H9 (cell line): ENCODE measurements around the gene RIT2. TPM values are rescaled to one million over a fixed set of nuclear protein-coding genes. Genes with fewer than 3 reads are reported as not detected.

ENCODE experiments used
- DNase-seq: peaks from one replicate; pipeline ENCODE4 v3.0.0-alpha.2; 2017
- H2AFZ ChIP-seq: one replicate; pipeline ENCODE4 v1.6.1; 2013; ENCODE audit warnings: mild to moderate bottlenecking, low read length, control low read depth, moderate library complexity
- H2AK5ac ChIP-seq: 2 replicates; pipeline ENCODE4 v1.6.1; 2013; ENCODE audit warnings: low read length, control low read depth, mixed read lengths; ENCODE audit not compliant: insufficient read length
- H2BK120ac ChIP-seq: one replicate; pipeline ENCODE4 v1.6.1; 2013; ENCODE audit warnings: low read depth, mild to moderate bottlenecking, low read length, control low read depth, inconsistent platforms; ENCODE audit not compliant: poor library complexity, severe bottlenecking
- H2BK12ac ChIP-seq: 2 replicates; pipeline ENCODE4 v1.6.1; 2013; ENCODE audit warnings: low read length, control low read depth, mixed read lengths, low read depth; ENCODE audit not compliant: insufficient read length
- H2BK15ac ChIP-seq: 2 replicates; pipeline ENCODE4 v1.6.1; 2013; ENCODE audit warnings: low read depth, low read length, control low read depth
- H2BK20ac ChIP-seq: one replicate; pipeline ENCODE4 v1.6.1; 2013; ENCODE audit warnings: low read depth, mild to moderate bottlenecking, low read length, control low read depth, inconsistent platforms; ENCODE audit not compliant: poor library complexity, severe bottlenecking
- H2BK5ac ChIP-seq: 2 replicates; pipeline ENCODE4 v1.6.1; 2013; ENCODE audit warnings: low read length, control low read depth, mixed read lengths; ENCODE audit not compliant: insufficient read length
- H3K14ac ChIP-seq: 2 replicates; pipeline ENCODE4 v1.6.1; 2013; ENCODE audit warnings: low read length, control low read depth; ENCODE audit not compliant: insufficient read depth
- H3K18ac ChIP-seq: 2 replicates; pipeline ENCODE4 v1.6.1; 2013; ENCODE audit warnings: low read depth, mild to moderate bottlenecking, mixed read lengths, low read length, control low read depth; ENCODE audit not compliant: insufficient read length
- H3K23ac ChIP-seq: 2 replicates; pipeline ENCODE4 v1.6.1; 2013; ENCODE audit warnings: low read length, control low read depth, mixed read lengths, low read depth; ENCODE audit not compliant: insufficient read length
- H3K23me2 ChIP-seq: 2 replicates; pipeline ENCODE4 v1.6.1; 2013; ENCODE audit warnings: low read depth, mild to moderate bottlenecking, mixed read lengths, low read length, control low read depth; ENCODE audit not compliant: insufficient read length, poor library complexity, severe bottlenecking
- H3K27ac ChIP-seq: 2 replicates; pipeline ENCODE4 v1.5.1; 2013; ENCODE audit warnings: low read length, control low read depth, mixed read lengths, low read depth; ENCODE audit not compliant: insufficient read length
- H3K27me3 ChIP-seq: 2 replicates; pipeline ENCODE4 v1.6.1; 2013; ENCODE audit warnings: low read length, control low read depth, inconsistent platforms; ENCODE audit not compliant: insufficient read depth
- H3K4ac ChIP-seq: 2 replicates; pipeline ENCODE4 v1.6.1; 2013; ENCODE audit warnings: low read depth, mild to moderate bottlenecking, control low read depth, inconsistent platforms, low read length, moderate library complexity
- H3K4me1 ChIP-seq: 2 replicates; pipeline ENCODE4 v1.6.1; 2013; ENCODE audit warnings: low read length, control low read depth, inconsistent platforms; ENCODE audit not compliant: insufficient read depth
- H3K4me2 ChIP-seq: 2 replicates; pipeline ENCODE4 v1.6.1; 2013; ENCODE audit warnings: low read length, control low read depth, mixed read lengths; ENCODE audit not compliant: insufficient read length, insufficient read depth
- H3K56ac ChIP-seq: 2 replicates; pipeline ENCODE4 v1.6.1; 2013; ENCODE audit warnings: low read depth, mild to moderate bottlenecking, mixed read lengths, low read length, control low read depth; ENCODE audit not compliant: insufficient read length
- H3K79me1 ChIP-seq: 2 replicates; pipeline ENCODE4 v1.6.1; 2013; ENCODE audit warnings: low read depth, mild to moderate bottlenecking, moderate library complexity, low read length, control low read depth, inconsistent platforms; ENCODE audit not compliant: insufficient read depth, poor library complexity, severe bottlenecking
- H3K79me2 ChIP-seq: 2 replicates; pipeline ENCODE4 v1.6.1; 2013; ENCODE audit warnings: low read length, control low read depth, inconsistent platforms; ENCODE audit not compliant: insufficient read depth
- H3K9ac ChIP-seq: 2 replicates; pipeline ENCODE4 v1.6.1; 2013; ENCODE audit warnings: low read length, control low read depth, mixed read lengths; ENCODE audit not compliant: insufficient read length; ENCODE audit errors: extremely low read depth
- H3K9me3 ChIP-seq: one replicate; pipeline ENCODE4 v1.6.1; 2013; ENCODE audit warnings: low read depth, low read length, inconsistent platforms; ENCODE audit not compliant: control insufficient read depth
- H3T11ph ChIP-seq: one replicate; pipeline ENCODE4 v1.6.1; 2013; ENCODE audit warnings: mild to moderate bottlenecking, low read length, control low read depth, inconsistent platforms
- H4K20me1 ChIP-seq: one replicate; pipeline ENCODE4 v1.6.1; 2013; ENCODE audit not compliant: control insufficient read depth, insufficient read length, insufficient read depth
- H4K5ac ChIP-seq: 2 replicates; pipeline ENCODE4 v1.6.1; 2013; ENCODE audit warnings: low read depth, mild to moderate bottlenecking, mixed read lengths, low read length, control low read depth; ENCODE audit not compliant: insufficient read length
- H4K8ac ChIP-seq: replicated peaks from 2 replicates; pipeline ENCODE4 v1.6.1; 2013; ENCODE audit warnings: low read length, control low read depth, mixed read lengths, low read depth; ENCODE audit not compliant: insufficient read length
- H4K91ac ChIP-seq: 2 replicates; pipeline ENCODE4 v1.6.1; 2013; ENCODE audit warnings: low read depth, mild to moderate bottlenecking, moderate library complexity, mixed read lengths, low read length, control low read depth; ENCODE audit not compliant: insufficient read length
- H3K27ac Mint-ChIP-seq, 3 experiments: 2 replicates in 2 of 3; 3 replicates in 1 of 3; pipeline ENCODE4 v1.8.0; 2020 to 2021; ENCODE audit warnings: mixed read lengths in 3 of 3, mild to moderate bottlenecking in 1 of 3, moderate library complexity in 1 of 3
- H3K27me3 Mint-ChIP-seq: 2 replicates; pipeline ENCODE4 v1.8.0; 2021; ENCODE audit warnings: low read depth, mild to moderate bottlenecking, moderate library complexity, mixed read lengths
- H3K36me3 Mint-ChIP-seq, 3 experiments: 2 replicates in 2 of 3; 3 replicates in 1 of 3; pipeline ENCODE4 v1.8.0; 2020 to 2021; ENCODE audit warnings: low read depth in 3 of 3, mixed read lengths in 3 of 3; ENCODE audit not compliant: insufficient read depth in 1 of 3
- H3K4me1 Mint-ChIP-seq, 2 experiments: 2 replicates each; pipeline ENCODE4 v1.8.0; 2020; ENCODE audit warnings: mixed read lengths in 2 of 2
- H3K4me3 Mint-ChIP-seq, 2 experiments: 2 replicates in 1 of 2; 3 replicates in 1 of 2; pipeline ENCODE4 v1.8.0; 2020 to 2021; ENCODE audit warnings: mild to moderate bottlenecking in 2 of 2, mixed read lengths in 2 of 2, moderate library complexity in 1 of 2
- H3K9me3 Mint-ChIP-seq, 2 experiments: 2 replicates in 1 of 2; 3 replicates in 1 of 2; pipeline ENCODE4 v1.8.0; 2020; ENCODE audit warnings: mild to moderate bottlenecking in 2 of 2, mixed read lengths in 2 of 2, moderate library complexity in 1 of 2
- CTCF ChIP-seq: fragments of 200-600 bp; sonication (generic); conservative IDR thresholded peaks from 3 replicates; pipeline ENCODE4 v1.8.0; 2021; ENCODE audit warnings: antibody characterized with exemption, mild to moderate bottlenecking
- WGBS: extraction: QIAGEN DNeasy Blood & Tissue Kit; methylation state at CpG from one replicate; pipeline ENCODE4 v1.1.7; 2013; ENCODE audit warnings: missing lambda C conversion rate, low lambda C conversion rate, mixed read lengths; ENCODE audit not compliant: insufficient read length; ENCODE audit errors: extremely low coverage; 5-methylcytosine and 5-hydroxymethylcytosine counted together
- total RNA-seq: library from RNA; stranded (reverse); gene quantifications from 2 replicates; pipeline ENCODE4 v1.2.1, GENCODE V29; 2021

The RIT2 gene
- total RNA-seq, 1 experiment from 2014 or later, result 1.2 TPM

DNA sequence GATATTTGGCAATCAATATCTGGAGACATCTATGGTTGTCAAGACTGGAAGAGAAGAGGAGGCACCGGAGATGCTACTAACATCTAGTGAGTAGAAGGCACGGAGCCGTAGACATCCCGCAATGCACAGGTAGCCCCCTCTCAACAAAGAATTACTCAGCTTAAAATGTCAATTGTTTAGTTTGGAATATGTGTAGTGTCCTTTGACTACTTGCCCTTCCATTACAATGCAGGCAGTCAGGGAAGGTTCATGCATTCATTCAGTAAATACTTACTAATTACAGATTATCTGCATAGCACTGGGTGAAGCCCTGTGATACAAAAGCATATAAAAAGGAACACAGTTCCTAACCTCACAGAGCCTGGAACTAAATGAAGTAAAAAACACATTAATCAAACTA lies 294.0 kb downstream of the RIT2 start:
- Histone ChIP-seq H3K4me2 (no peak overlapping the region), H3K23me2 (no peaks in the 10 kb centered on the region), H3K18ac (no peak overlapping the region), H2AK5ac (no peak overlapping the region), H4K20me1 (no peaks in the 10 kb centered on the region), H2BK5ac (no peak overlapping the region), H3K4me1 (no peaks in the 10 kb centered on the region; the same call in 1 of the 2 replicates), H3K9me3 (no peaks in the 10 kb centered on the region), H3K79me1 (no peaks in the 10 kb centered on the region), H3K27me3 (no peaks in the 10 kb centered on the region), H3K23ac (no peak overlapping the region), H3K9ac (no peak overlapping the region), H4K8ac (no peak overlapping the region), H2BK15ac (no peak overlapping the region), H2BK120ac (no peak overlapping the region), H2BK20ac (no peak overlapping the region), H4K5ac (no peak overlapping the region), H3T11ph (no peak overlapping the region), H2AFZ (no peak overlapping the region), H3K27ac (no peak overlapping the region), H3K79me2 (no peaks in the 10 kb centered on the region), H3K4ac (no peak overlapping the region), H3K14ac (no peak overlapping the region), H3K56ac (no peak overlapping the region), H4K91ac (no peak overlapping the region), H2BK12ac (no peak overlapping the region)
- Mint-ChIP-seq H3K36me3 (peaks cover 0 to 5% (median 0%) of the 10 kb centered on the region in 3 experiments; a peak in 2 of 7 replicates), H3K27me3 (no peaks in the 10 kb centered on the region), H3K4me3 (no peak overlapping the region), H3K4me1 (peaks cover 51 to 60% of the 10 kb centered on the region in 2 experiments), H3K9me3 (no peaks in the 10 kb centered on the region; a peak in 1 of 5 replicates), H3K27ac (peak overlapping the region in 2 of 3 experiments; percentile 28 to 45; a peak in 3 of 7 replicates)
- DNase-seq, result no peak
- no peak for TF ChIP-seq CTCF
- no CpG with 5 or more reads among the region's 4 CpGs for WGBS
